ENCODE results near the gene GRHPR.

DNA sequence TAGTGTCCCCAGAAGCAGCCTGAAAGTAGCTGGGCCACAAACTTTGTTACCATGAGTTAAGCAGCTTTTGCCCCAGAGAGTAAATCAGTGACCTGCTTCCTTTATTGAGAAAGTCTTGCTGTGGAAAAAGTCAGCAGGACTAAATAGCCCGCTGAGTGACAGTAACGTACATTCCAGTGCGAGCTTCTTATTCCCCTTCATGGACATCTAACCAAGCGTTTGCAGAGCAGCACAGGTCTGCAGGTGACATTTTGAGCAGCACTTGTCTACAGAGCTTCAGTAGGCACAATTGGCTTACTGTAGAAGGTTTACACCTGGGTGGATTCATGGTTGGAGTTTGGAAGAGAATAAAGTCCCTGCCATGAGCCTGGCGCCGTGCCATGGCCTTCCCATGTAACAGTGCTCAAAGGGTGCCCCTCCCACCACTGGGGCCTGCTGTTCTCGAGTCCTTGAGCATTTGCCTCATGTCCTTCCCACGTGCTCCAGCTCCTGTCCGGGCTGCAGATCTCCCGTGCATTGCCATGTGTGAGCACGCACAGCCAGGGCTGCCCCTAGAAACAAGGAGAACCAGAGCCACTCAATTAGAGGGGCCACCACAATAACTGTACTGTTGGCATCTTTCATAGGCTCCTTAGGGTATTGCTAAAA is 41.3 kb upstream of the GRHPR start:
- TF ChIP-seq TCF4 (CRISPR knock-in tag; IDR thresholded peaks at IDR 0.05; ENCODE audit: borderline replicate concordance) (no peak), PPARA (CRISPR knock-in tag; IDR thresholded peaks at IDR 0.05; ENCODE audit: borderline replicate concordance) (no peak), ZFP30 (CRISPR knock-in tag; IDR thresholded peaks at IDR 0.05) (no peak), ZNF70 (CRISPR knock-in tag; IDR thresholded peaks at IDR 0.05) (no peak), PATZ1 (CRISPR knock-in tag; IDR thresholded peaks at IDR 0.05; ENCODE audit: borderline replicate concordance) (no peak)
- TF ChIP-seq, protein P1, sequence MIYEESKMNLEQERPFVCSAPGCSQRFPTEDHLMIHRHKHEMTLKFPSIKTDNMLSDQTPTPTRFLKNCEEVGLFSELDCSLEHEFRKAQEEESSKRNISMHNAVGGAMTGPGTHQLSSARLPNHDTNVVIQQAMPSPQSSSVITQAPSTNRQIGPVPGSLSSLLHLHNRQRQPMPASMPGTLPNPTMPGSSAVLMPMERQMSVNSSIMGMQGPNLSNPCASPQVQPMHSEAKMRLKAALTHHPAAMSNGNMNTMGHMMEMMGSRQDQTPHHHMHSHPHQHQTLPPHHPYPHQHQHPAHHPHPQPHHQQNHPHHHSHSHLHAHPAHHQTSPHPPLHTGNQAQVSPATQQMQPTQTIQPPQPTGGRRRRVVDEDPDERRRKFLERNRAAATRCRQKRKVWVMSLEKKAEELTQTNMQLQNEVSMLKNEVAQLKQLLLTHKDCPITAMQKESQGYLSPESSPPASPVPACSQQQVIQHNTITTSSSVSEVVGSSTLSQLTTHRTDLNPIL (CRISPR knock-in tag; IDR thresholded peaks at IDR 0.05; ENCODE audit: low read depth), result no peak
